ENCODE results near the gene TRIM10. TPM values are rescaled to one million over a fixed set of nuclear protein-coding genes. Genes with fewer than 3 reads are reported as not detected.

TRIM10 gene
- total RNA-seq, 2 experiments from 2014 or later, result 0.36 to 0.38 TPM

DNA sequence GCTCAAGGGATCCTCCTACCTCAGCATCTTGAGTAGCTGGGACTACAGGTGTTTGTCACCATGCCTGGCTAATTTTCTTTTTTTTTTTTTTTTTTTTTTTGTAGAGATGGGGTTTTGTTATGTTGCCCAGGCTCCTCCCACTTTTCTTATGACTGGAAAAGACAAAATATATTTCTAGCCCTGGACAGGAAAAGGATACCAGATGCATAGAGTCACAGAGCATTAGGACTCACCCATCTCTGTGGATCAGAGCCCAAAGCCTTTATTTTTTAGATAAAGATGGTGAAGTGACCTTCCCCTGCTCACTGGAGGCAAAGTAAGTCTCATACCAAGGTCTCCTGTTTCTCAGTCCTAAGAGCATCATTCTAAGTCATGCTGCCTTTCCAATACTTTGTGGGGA is 3.4 kb downstream of the TRIM10 start:
- CTCF ChIA-PET, result interaction anchor here (3.1 kb wide), 1 partner anchor 26 kb away, joined by 14 read pairs; no protein-coding TSS in a partner anchor

GRCh38 chr6:30156774-30157173 is 4.2 kb downstream of the TRIM10 start:
- POLR2A ChIA-PET, result no interaction called here
- H3K9me3 Mint-ChIP-seq, result no peaks in the 10 kb centered on the region
- CTCF ChIA-PET, result no interaction called here
- peaks cover 19% of the 10 kb centered on the region for H3K4me1 Mint-ChIP-seq (ENCODE audit: low read depth)
- intact Hi-C loops (cut with micrococcal nuclease), result no loop called here
- no peaks in the 10 kb centered on the region for H3K36me3 Mint-ChIP-seq
- no peak overlapping the region for H3K4me3 Mint-ChIP-seq
- peaks cover 19% of the 10 kb centered on the region for H3K27me3 Mint-ChIP-seq
- no peak for DNase-seq
- no peak overlapping the region for H3K27ac Mint-ChIP-seq

More for the DNA sequence above, 3.4 kb downstream of the TRIM10 start:
- intact Hi-C loops (cut with micrococcal nuclease), result no loop called here
- no peaks in the 10 kb centered on the region for H3K9me3 Mint-ChIP-seq
- DNase-seq, result no peak
- H3K27ac Mint-ChIP-seq, result no peak overlapping the region
- peaks cover 19% of the 10 kb centered on the region for H3K27me3 Mint-ChIP-seq
- H3K4me1 Mint-ChIP-seq (ENCODE audit: low read depth), result peaks cover 24% of the 10 kb centered on the region
- POLR2A ChIA-PET, result no interaction called here
- no peak overlapping the region for H3K4me3 Mint-ChIP-seq
- no peaks in the 10 kb centered on the region for H3K36me3 Mint-ChIP-seq

- Mint-ChIP-seq H3K36me3 (no peaks in the 10 kb centered on the region), H3K4me3 (no peak overlapping the region)
- intact Hi-C loops (cut with micrococcal nuclease), result no loop called here
These were observed 4.8 kb downstream of the TRIM10 start for GRCh38 chr6:30156262-30156599.

GRCh38 chr6:30155520-30156261 is 5.3 kb downstream of the TRIM10 start:
- no peaks in the 10 kb centered on the region for H3K36me3 Mint-ChIP-seq
- peaks cover 23% of the 10 kb centered on the region for H3K4me1 Mint-ChIP-seq (ENCODE audit: low read depth)
- no peaks in the 10 kb centered on the region for H3K9me3 Mint-ChIP-seq
- POLR2A ChIA-PET, result no interaction called here
- CTCF ChIA-PET, result interaction anchor here (2.0 to 11.3 kb wide), 2 partner anchors 25 to 53 kb away, joined by 7 to 65 read pairs; no protein-coding TSS in a partner anchor
- no peak overlapping the region for H3K4me3 Mint-ChIP-seq
- DNase-seq, result no peak
- intact Hi-C loops (cut with micrococcal nuclease), result no loop called here
- peaks cover 17% of the 10 kb centered on the region for H3K27me3 Mint-ChIP-seq
- no peak overlapping the region for H3K27ac Mint-ChIP-seq

More at GRCh38 chr6:30156262-30156599, 4.8 kb downstream of the TRIM10 start:
- Mint-ChIP-seq H3K27ac (no peak overlapping the region), H3K9me3 (no peaks in the 10 kb centered on the region), H3K4me1 (ENCODE audit: low read depth) (peaks cover 23% of the 10 kb centered on the region), H3K27me3 (peaks cover 17% of the 10 kb centered on the region)
- POLR2A ChIA-PET, result no interaction called here
- no peak for DNase-seq
- CTCF ChIA-PET, result interaction anchor here (11.3 kb wide), 1 partner anchor 25 kb away, joined by 65 read pairs; no protein-coding TSS in a partner anchor

DNA sequence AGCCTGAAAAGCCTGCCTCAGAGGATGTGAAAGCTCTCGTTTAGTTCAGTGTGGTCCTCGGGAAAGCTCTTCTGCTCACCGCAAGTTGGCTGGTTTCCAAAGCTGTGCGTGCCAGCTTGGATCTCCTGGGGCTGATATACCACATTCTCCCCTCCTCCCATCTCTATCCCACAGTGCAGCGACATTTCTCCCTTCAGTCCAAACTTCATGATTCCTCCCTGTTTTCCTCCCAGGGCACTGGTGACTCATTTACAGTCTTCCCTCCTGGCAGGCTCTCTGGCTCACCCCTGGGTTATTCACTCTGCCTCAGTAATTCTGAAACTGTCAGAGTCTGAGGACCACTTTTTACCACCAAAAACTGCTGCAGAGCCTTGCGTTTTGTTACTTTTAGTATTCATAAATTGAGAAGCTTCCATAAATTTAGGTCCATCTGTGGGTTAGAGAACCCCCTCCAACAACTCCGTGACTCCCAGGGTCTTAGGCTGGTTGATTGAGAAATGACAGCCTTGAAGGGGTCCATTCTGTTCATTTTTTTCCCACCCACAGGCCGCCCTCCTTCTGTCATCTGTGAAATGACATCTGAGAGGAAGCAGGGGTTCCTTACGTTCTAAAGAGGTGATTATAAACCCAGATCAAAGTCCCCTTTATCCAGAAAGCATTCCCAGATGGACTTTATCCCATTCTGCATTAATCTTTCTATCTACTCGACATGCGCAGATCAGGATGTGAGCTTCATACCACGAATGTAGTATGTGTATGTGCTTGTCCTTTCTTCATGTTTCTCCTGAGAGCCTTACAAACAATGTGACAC is 6.1 kb downstream of the TRIM10 start:
- no peak overlapping the region for H3K4me3 Mint-ChIP-seq
- intact Hi-C loops (cut with micrococcal nuclease), result no loop called here
- peaks cover 20% of the 10 kb centered on the region for H3K27me3 Mint-ChIP-seq
- H3K27ac Mint-ChIP-seq, result no peak overlapping the region
- no peaks in the 10 kb centered on the region for H3K9me3 Mint-ChIP-seq
- no peaks in the 10 kb centered on the region for H3K36me3 Mint-ChIP-seq
- ChIA-PET CTCF (interaction anchor here (1.2 to 11.3 kb wide), 3 partner anchors 16 to 52 kb away, joined by 7 to 65 read pairs (median 7); no protein-coding TSS in a partner anchor), POLR2A (no interaction called here)
- H3K4me1 Mint-ChIP-seq (ENCODE audit: low read depth), result peaks cover 22% of the 10 kb centered on the region
- no peak for DNase-seq

GRCh38 chr6:30154061-30154460 is 7.0 kb downstream of the TRIM10 start:
- POLR2A ChIA-PET, result no interaction called here
- no peak overlapping the region for H3K27ac Mint-ChIP-seq
- CTCF ChIA-PET, result interaction anchor here (1.2 to 11.3 kb wide), 3 partner anchors 17 to 51 kb away, joined by 7 to 65 read pairs (median 7); no protein-coding TSS in a partner anchor

DNA sequence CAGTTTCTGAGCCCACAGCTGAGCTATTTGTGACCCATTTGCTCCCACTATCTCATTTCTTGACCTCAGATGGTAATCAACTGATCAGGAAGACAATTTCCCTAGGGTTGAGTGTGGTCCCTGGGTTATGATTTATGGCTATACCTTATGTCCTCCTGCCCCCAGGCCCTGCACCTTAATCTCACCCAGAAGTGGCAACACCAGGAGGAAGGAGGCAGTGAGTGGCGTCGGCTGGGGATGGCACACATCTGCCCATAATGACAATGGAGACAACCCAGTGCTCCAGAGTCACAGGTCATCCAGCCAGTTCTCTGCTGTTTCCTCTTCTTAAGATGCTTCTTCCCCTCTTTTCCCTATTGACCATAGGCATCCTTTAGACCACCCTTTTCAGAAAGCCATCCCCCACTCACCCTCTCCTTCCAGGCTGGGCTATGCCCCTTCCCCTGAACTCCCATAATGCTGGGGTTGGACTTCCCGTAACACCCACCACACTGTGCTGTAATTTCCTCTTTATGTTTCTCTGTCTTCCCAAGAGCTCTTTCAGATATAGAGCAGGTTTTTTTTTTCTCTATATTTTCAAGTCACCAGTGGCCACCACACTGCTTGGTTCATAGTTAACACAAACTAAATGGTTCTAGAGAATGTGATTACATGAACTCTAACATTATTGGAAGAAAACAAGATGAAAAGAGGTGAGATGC is 8.0 kb downstream of the TRIM10 start:
- POLR2A ChIA-PET, result interaction anchor here (0.5 kb wide), 1 partner anchor 34 kb away, joined by 3 read pairs; no protein-coding TSS in a partner anchor
- intact Hi-C loops (cut with micrococcal nuclease), result no loop called here
- H3K27me3 Mint-ChIP-seq, result peaks cover 20% of the 10 kb centered on the region
- H3K36me3 Mint-ChIP-seq, result no peaks in the 10 kb centered on the region
- no peak for DNase-seq
- H3K4me1 Mint-ChIP-seq (ENCODE audit: low read depth), result peaks cover 7% of the 10 kb centered on the region
- CTCF ChIA-PET, result interaction anchor here (0.6 to 11.3 kb wide), 2 partner anchors 22 to 499 kb away, joined by 3 to 65 read pairs; no protein-coding TSS in a partner anchor
- no peak overlapping the region for H3K4me3 Mint-ChIP-seq
- H3K9me3 Mint-ChIP-seq, result no peaks in the 10 kb centered on the region
- no peak overlapping the region for H3K27ac Mint-ChIP-seq

More at GRCh38 chr6:30154061-30154460, 7.0 kb downstream of the TRIM10 start:
- Mint-ChIP-seq H3K36me3 (no peaks in the 10 kb centered on the region), H3K4me1 (ENCODE audit: low read depth) (peaks cover 17% of the 10 kb centered on the region), H3K9me3 (no peaks in the 10 kb centered on the region), H3K27me3 (peaks cover 17% of the 10 kb centered on the region), H3K4me3 (no peak overlapping the region)
- no peak for DNase-seq
- intact Hi-C loops (cut with micrococcal nuclease), result no loop called here

DNA sequence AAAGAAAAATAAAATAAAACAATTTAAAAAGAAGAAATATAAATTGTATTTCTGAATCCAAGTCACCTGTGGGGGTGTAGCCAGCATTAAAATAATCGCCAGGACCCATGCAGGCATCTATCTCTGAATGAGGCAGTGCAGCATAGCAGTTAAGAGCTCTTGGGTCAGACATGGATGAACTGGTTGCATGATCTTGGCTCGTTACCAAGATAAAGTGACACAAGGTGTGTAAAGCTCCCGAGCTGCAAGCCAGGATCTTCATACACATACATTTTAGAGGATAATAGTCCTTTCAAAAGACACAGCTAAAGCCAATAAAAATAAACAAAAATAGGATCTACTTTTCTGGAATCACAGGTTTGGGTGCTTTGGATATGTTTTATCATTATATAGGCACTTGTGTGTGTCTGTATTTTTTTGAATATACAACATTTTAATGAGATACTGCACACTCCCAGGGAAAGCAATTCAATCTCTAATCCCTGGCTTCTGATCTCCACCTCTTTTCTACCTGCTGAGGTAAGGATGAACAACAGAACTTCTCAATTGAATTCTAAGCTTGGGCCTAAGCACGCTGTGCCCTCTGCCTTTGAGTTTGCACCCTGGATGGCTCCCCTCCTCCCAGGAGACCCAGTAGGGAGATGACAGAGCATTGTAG is 8.9 kb downstream of the TRIM10 start:
- H3K4me1 Mint-ChIP-seq (ENCODE audit: low read depth), result peaks cover 4% of the 10 kb centered on the region
- H3K27ac Mint-ChIP-seq, result no peak overlapping the region
- no peaks in the 10 kb centered on the region for H3K9me3 Mint-ChIP-seq
- no peak overlapping the region for H3K4me3 Mint-ChIP-seq
- H3K36me3 Mint-ChIP-seq, result no peaks in the 10 kb centered on the region
- ChIA-PET CTCF (interaction anchor here (1.1 to 11.3 kb wide), 2 partner anchors 21 to 35 kb away, joined by 3 to 65 read pairs; no protein-coding TSS in a partner anchor), POLR2A (no interaction called here)
- no peak for DNase-seq
- intact Hi-C loops (cut with micrococcal nuclease), result no loop called here
- peaks cover 24% of the 10 kb centered on the region for H3K27me3 Mint-ChIP-seq

DNA sequence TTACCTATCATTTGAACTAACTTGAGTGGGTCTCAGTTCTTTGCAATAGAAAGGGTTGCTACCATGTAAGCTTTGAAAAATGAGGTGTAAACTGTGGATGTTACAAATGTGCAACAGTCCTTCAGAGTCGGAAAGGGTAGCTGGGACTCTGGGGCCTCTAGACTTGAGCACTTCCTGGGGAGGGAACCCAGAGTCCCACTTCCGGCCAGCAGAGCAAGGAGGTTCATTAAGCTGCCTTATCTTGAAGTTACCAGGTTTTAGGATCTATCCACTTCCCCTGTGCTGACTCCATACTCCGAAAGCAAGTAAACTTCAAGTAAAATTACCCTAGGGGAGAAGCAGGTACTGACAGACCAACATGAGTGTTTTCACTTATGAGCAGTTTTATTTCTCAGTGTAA is 9.4 kb downstream of the TRIM10 start:
- Mint-ChIP-seq H3K27ac (no peak overlapping the region), H3K27me3 (peaks cover 27% of the 10 kb centered on the region), H3K36me3 (no peaks in the 10 kb centered on the region), H3K9me3 (no peaks in the 10 kb centered on the region), H3K4me3 (no peak overlapping the region), H3K4me1 (ENCODE audit: low read depth) (peaks cover 4% of the 10 kb centered on the region)
- no peak for DNase-seq
- intact Hi-C loops (cut with micrococcal nuclease), result no loop called here
- CTCF ChIA-PET, result interaction anchor here (1.1 to 11.3 kb wide), 2 partner anchors 21 to 34 kb away, joined by 3 to 65 read pairs; no protein-coding TSS in a partner anchor
- POLR2A ChIA-PET, result no interaction called here

DNA sequence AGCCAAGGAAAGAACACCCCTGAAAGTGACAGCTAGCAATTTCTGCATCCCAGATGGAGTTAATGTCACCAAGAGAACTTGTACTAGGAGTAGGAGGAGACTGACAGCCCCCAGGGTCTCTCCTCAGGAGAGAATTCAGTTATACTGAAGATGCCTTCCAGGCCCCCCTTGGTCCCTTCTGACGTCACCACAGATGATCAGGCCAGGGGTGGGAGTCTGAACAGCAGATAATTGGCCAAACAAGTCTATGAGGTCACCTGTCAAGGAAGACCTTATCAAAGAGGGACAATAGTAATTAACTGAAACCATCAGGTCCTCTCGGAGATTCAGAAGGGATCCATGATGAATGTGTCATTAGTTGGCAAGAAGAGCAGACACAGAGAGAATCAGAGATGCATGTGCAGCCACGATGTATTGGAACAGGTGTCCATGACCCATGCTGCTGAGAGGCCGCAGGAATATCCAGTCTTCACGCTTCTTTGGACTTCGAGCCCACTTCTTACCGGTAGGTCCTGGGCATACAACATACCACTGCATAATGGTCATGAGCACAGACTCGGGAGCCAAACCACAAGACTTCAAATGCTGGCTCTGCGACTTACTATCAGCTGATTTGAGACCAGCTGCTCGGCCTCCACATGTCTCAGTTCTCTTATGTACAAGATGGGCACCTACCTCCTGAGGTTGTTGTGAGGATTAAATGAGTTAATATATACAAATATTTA is 10.2 kb downstream of the TRIM10 start:
- Mint-ChIP-seq H3K27me3 (peaks cover 25% of the 10 kb centered on the region), H3K27ac (no peak overlapping the region), H3K4me1 (ENCODE audit: low read depth) (peaks cover 4% of the 10 kb centered on the region), H3K36me3 (no peaks in the 10 kb centered on the region), H3K4me3 (no peak overlapping the region), H3K9me3 (no peaks in the 10 kb centered on the region)
- ChIA-PET CTCF (interaction anchor here (1.1 to 11.3 kb wide), 2 partner anchors 20 to 34 kb away, joined by 3 to 65 read pairs; no protein-coding TSS in a partner anchor), POLR2A (no interaction called here)
- DNase-seq, result no peak
- intact Hi-C loops (cut with micrococcal nuclease), result no loop called here
